Measurements from ENCODE around the gene RNU6-9.

RNU6-9 gene

GRCh38 chr19:879711-880438 lies 13.4 kb upstream of the RNU6-9 start:
- no peak overlapping the region for H3K9ac ChIP-seq (ENCODE audit: low read length in 2 of 2)
- peaks cover 29 to 37% of the 10 kb centered on the region in 2 donors for H3K36me3 ChIP-seq (ENCODE audit: control insufficient read depth in 2 of 2, insufficient read depth in 2 of 2, low read length in 2 of 2)
- no peak overlapping the region for H3K4me3 ChIP-seq (ENCODE audit: low read length in 2 of 2)
- H3K27ac ChIP-seq (ENCODE audit: low read length), result no peak overlapping the region
- no peaks in the 10 kb centered on the region for H3K4me1 ChIP-seq (ENCODE audit: control insufficient read depth, insufficient read depth, low read length)
- no peaks in the 10 kb centered on the region for H3K27me3 ChIP-seq (ENCODE audit: control insufficient read depth in 1 of 2, insufficient read depth in 2 of 2, low read length in 2 of 2)
- H3K9me3 ChIP-seq (ENCODE audit: control insufficient read depth in 2 of 2, low read length in 2 of 2), result no peaks in the 10 kb centered on the region

GRCh38 chr19:881385-882071 lies 11.8 kb upstream of the RNU6-9 start:
- H3K4me1 ChIP-seq (ENCODE audit: control insufficient read depth, insufficient read depth, low read length), result no peaks in the 10 kb centered on the region

GRCh38 chr19:882871-883497 lies 10.3 kb upstream of the RNU6-9 start:
- no peaks in the 10 kb centered on the region for H3K4me1 ChIP-seq (ENCODE audit: control insufficient read depth, insufficient read depth, low read length)
- H3K9me3 ChIP-seq (ENCODE audit: control insufficient read depth in 2 of 2, low read length in 2 of 2), result no peaks in the 10 kb centered on the region
- no peak overlapping the region for H3K4me3 ChIP-seq (ENCODE audit: low read length in 2 of 2)
- H3K27me3 ChIP-seq (ENCODE audit: control insufficient read depth in 1 of 2, insufficient read depth in 2 of 2, low read length in 2 of 2), result no peaks in the 10 kb centered on the region
- no peak overlapping the region for H3K27ac ChIP-seq (ENCODE audit: low read length)
- H3K36me3 ChIP-seq (ENCODE audit: control insufficient read depth in 2 of 2, insufficient read depth in 2 of 2, low read length in 2 of 2), result peaks cover 31 to 39% of the 10 kb centered on the region in 2 donors
- H3K9ac ChIP-seq (ENCODE audit: low read length in 2 of 2), result no peak overlapping the region

More at GRCh38 chr19:881385-882071, 11.8 kb upstream of the RNU6-9 start:
- H3K9me3 ChIP-seq (ENCODE audit: control insufficient read depth in 2 of 2, low read length in 2 of 2), result no peaks in the 10 kb centered on the region
- no peak overlapping the region for H3K4me3 ChIP-seq (ENCODE audit: low read length in 2 of 2)
- no peak overlapping the region for H3K9ac ChIP-seq (ENCODE audit: low read length in 2 of 2)
- peaks cover 32 to 38% of the 10 kb centered on the region in 2 donors for H3K36me3 ChIP-seq (ENCODE audit: control insufficient read depth in 2 of 2, insufficient read depth in 2 of 2, low read length in 2 of 2)
- H3K27ac ChIP-seq (ENCODE audit: low read length), result no peak overlapping the region
- H3K27me3 ChIP-seq (ENCODE audit: control insufficient read depth in 1 of 2, insufficient read depth in 2 of 2, low read length in 2 of 2), result no peaks in the 10 kb centered on the region

- no peaks in the 10 kb centered on the region for H3K9me3 ChIP-seq (ENCODE audit: control insufficient read depth in 2 of 2, low read length in 2 of 2)
- no peaks in the 10 kb centered on the region for H3K4me1 ChIP-seq (ENCODE audit: control insufficient read depth, insufficient read depth, low read length)
- H3K27ac ChIP-seq (ENCODE audit: low read length), result no peak overlapping the region
- no peaks in the 10 kb centered on the region for H3K27me3 ChIP-seq (ENCODE audit: control insufficient read depth in 1 of 2, insufficient read depth in 2 of 2, low read length in 2 of 2)
- H3K4me3 ChIP-seq (ENCODE audit: low read length in 2 of 2), result no peak overlapping the region
- no peak overlapping the region for H3K9ac ChIP-seq (ENCODE audit: low read length in 2 of 2)
- H3K36me3 ChIP-seq (ENCODE audit: control insufficient read depth in 2 of 2, insufficient read depth in 2 of 2, low read length in 2 of 2), result peaks cover 33 to 42% of the 10 kb centered on the region in 2 donors
Observed at GRCh38 chr19:883661-884211, 9.5 kb upstream of the RNU6-9 start.

- Histone ChIP-seq H3K4me3 (ENCODE audit: low read length in 2 of 2) (no peak overlapping the region), H3K4me1 (ENCODE audit: control insufficient read depth, insufficient read depth, low read length) (no peaks in the 10 kb centered on the region), H3K36me3 (ENCODE audit: control insufficient read depth in 2 of 2, insufficient read depth in 2 of 2, low read length in 2 of 2) (peaks cover 34 to 44% of the 10 kb centered on the region in 2 donors), H3K9me3 (ENCODE audit: control insufficient read depth in 2 of 2, low read length in 2 of 2) (no peaks in the 10 kb centered on the region), H3K27me3 (ENCODE audit: control insufficient read depth in 1 of 2, insufficient read depth in 2 of 2, low read length in 2 of 2) (no peaks in the 10 kb centered on the region), H3K27ac (ENCODE audit: low read length) (no peak overlapping the region), H3K9ac (ENCODE audit: low read length in 2 of 2) (no peak overlapping the region)
Observed at GRCh38 chr19:884420-885211, 8.7 kb upstream of the RNU6-9 start.

GRCh38 chr19:885536-886224 lies 7.6 kb upstream of the RNU6-9 start:
- peaks cover 31 to 48% of the 10 kb centered on the region in 2 donors for H3K36me3 ChIP-seq (ENCODE audit: control insufficient read depth in 2 of 2, insufficient read depth in 2 of 2, low read length in 2 of 2)
- no peaks in the 10 kb centered on the region for H3K27me3 ChIP-seq (ENCODE audit: control insufficient read depth in 1 of 2, insufficient read depth in 2 of 2, low read length in 2 of 2)
- H3K4me3 ChIP-seq (ENCODE audit: low read length in 2 of 2), result no peak overlapping the region
- H3K4me1 ChIP-seq (ENCODE audit: control insufficient read depth, insufficient read depth, low read length), result peaks cover 2% of the 10 kb centered on the region
- H3K9me3 ChIP-seq (ENCODE audit: control insufficient read depth in 2 of 2, low read length in 2 of 2), result no peaks in the 10 kb centered on the region
- no peak overlapping the region for H3K27ac ChIP-seq (ENCODE audit: low read length)
- no peak overlapping the region for H3K9ac ChIP-seq (ENCODE audit: low read length in 2 of 2)

- H3K27ac ChIP-seq (ENCODE audit: low read length), result no peak overlapping the region
- H3K36me3 ChIP-seq (ENCODE audit: control insufficient read depth in 2 of 2, insufficient read depth in 2 of 2, low read length in 2 of 2), result peaks cover 21 to 37% of the 10 kb centered on the region in 2 donors
- no peak overlapping the region for H3K9ac ChIP-seq (ENCODE audit: low read length in 2 of 2)
- H3K4me3 ChIP-seq (ENCODE audit: low read length in 2 of 2), result no peak overlapping the region
- no peaks in the 10 kb centered on the region for H3K27me3 ChIP-seq (ENCODE audit: control insufficient read depth in 1 of 2, insufficient read depth in 2 of 2, low read length in 2 of 2)
- peaks cover 9% of the 10 kb centered on the region for H3K4me1 ChIP-seq (ENCODE audit: control insufficient read depth, insufficient read depth, low read length)
- no peaks in the 10 kb centered on the region for H3K9me3 ChIP-seq (ENCODE audit: control insufficient read depth in 2 of 2, low read length in 2 of 2)
Observed at GRCh38 chr19:887072-887471, 6.2 kb upstream of the RNU6-9 start.

- Histone ChIP-seq H3K27me3 (ENCODE audit: control insufficient read depth in 1 of 2, insufficient read depth in 2 of 2, low read length in 2 of 2) (no peaks in the 10 kb centered on the region), H3K27ac (ENCODE audit: low read length) (no peak overlapping the region), H3K36me3 (ENCODE audit: control insufficient read depth in 2 of 2, insufficient read depth in 2 of 2, low read length in 2 of 2) (peaks cover 15 to 32% of the 10 kb centered on the region in 2 donors), H3K9me3 (ENCODE audit: control insufficient read depth in 2 of 2, low read length in 2 of 2) (no peaks in the 10 kb centered on the region), H3K4me3 (ENCODE audit: low read length in 2 of 2) (no peak overlapping the region), H3K9ac (ENCODE audit: low read length in 2 of 2) (no peak overlapping the region), H3K4me1 (ENCODE audit: control insufficient read depth, insufficient read depth, low read length) (peaks cover 14% of the 10 kb centered on the region)
Observed at GRCh38 chr19:887599-887998, 5.7 kb upstream of the RNU6-9 start.

GRCh38 chr19:888581-889385 lies 4.5 kb upstream of the RNU6-9 start:
- Histone ChIP-seq H3K27ac (ENCODE audit: low read length) (no peak overlapping the region), H3K9ac (ENCODE audit: low read length in 2 of 2) (no peak overlapping the region), H3K4me3 (ENCODE audit: low read length in 2 of 2) (no peak overlapping the region), H3K27me3 (ENCODE audit: control insufficient read depth in 1 of 2, insufficient read depth in 2 of 2, low read length in 2 of 2) (no peaks in the 10 kb centered on the region), H3K36me3 (ENCODE audit: control insufficient read depth in 2 of 2, insufficient read depth in 2 of 2, low read length in 2 of 2) (peaks cover 12 to 25% of the 10 kb centered on the region in 2 donors), H3K9me3 (ENCODE audit: control insufficient read depth in 2 of 2, low read length in 2 of 2) (no peaks in the 10 kb centered on the region), H3K4me1 (ENCODE audit: control insufficient read depth, insufficient read depth, low read length) (peaks cover 14% of the 10 kb centered on the region)
